OCI-LY3 (cell line): ENCODE measurements around the gene GNAL.

ENCODE experiments used
- H2AFZ ChIP-seq: fragments of 200-600, 300-600 bp; shearing (Covaris generic); 2 replicates; pipeline ENCODE4 v1.6.0; 2014; ENCODE audit warnings: antibody characterized with exemption, low read depth, low read length
- H3K27ac ChIP-seq: fragments of 200-600, 300-600 bp; sonication (generic); 2 replicates; pipeline ENCODE4 v1.5.1; 2014; ENCODE audit warnings: mild to moderate bottlenecking, low read length, moderate library complexity, mixed read lengths
- H3K27me3 ChIP-seq: fragments of 200-600, 300-600 bp; sonication (generic); 2 replicates; pipeline ENCODE4 v1.6.1; 2014; ENCODE audit warnings: low read depth, low read length, mixed read lengths
- H3K36me3 ChIP-seq: fragments of 200-600, 300-600 bp; sonication (generic); replicated peaks from 2 replicates; pipeline ENCODE3; 2014; ENCODE audit warnings: low read depth, low read length, mixed read lengths
- H3K4me1 ChIP-seq: fragments of 300-600, 200-600 bp; sonication (generic); 2 replicates; pipeline ENCODE4 v1.6.1; 2014; ENCODE audit warnings: low read length, mixed read lengths
- H3K4me2 ChIP-seq: fragments of 200-600, 300-600 bp; sonication (generic); 2 replicates; pipeline ENCODE4 v1.6.1; 2014; ENCODE audit warnings: low read length, mixed read lengths
- H3K4me3 ChIP-seq: fragments of 300-600, 200-600 bp; sonication (generic); 2 replicates; pipeline ENCODE4 v1.5.1; 2014; ENCODE audit warnings: antibody characterized with exemption, mild to moderate bottlenecking, low read length, moderate library complexity
- H3K79me2 ChIP-seq: fragments of 300-600, 200-600 bp; shearing (Covaris generic); 2 replicates; pipeline ENCODE4 v1.6.1; 2014; ENCODE audit warnings: mild to moderate bottlenecking, low read length, mixed read lengths
- H3K9ac ChIP-seq: fragments of 300-600, 200-600 bp; shearing (Covaris generic); 2 replicates; pipeline ENCODE4 v1.6.0; 2014; ENCODE audit warnings: mild to moderate bottlenecking, low read length, moderate library complexity
- H3K9me3 ChIP-seq: fragments of 200-600, 300-600 bp; shearing (Covaris generic); 2 replicates; pipeline ENCODE4 v1.6.1; 2014; ENCODE audit warnings: low read length, mixed read lengths; ENCODE audit not compliant: insufficient read depth
- H4K20me1 ChIP-seq: fragments of 200-600, 300-600 bp; sonication (generic); 2 replicates; pipeline ENCODE4 v1.6.1; 2016; ENCODE audit warnings: low read length, mixed read lengths; ENCODE audit not compliant: insufficient read depth
- CTCF ChIP-seq: fragments of 200-600, 300-600 bp; sonication (generic); IDR thresholded peaks from 2 replicates; pipeline ENCODE4 v1.5.1; 2014; ENCODE audit warnings: antibody characterized with exemption, low read length, low read depth
- EZH2phosphoT487 ChIP-seq: fragments of 200-600 bp; shearing (Covaris generic); IDR thresholded peaks from 2 replicates; pipeline ENCODE4 v1.6.1; 2018; ENCODE audit warnings: antibody characterized with exemption, mixed run types, low read depth

The GNAL gene

GRCh38 chr18:11661430-11661829 lies 27.6 kb upstream of the GNAL start:
- Histone ChIP-seq H3K27ac (no peak overlapping the region), H3K36me3 (no peaks in the 10 kb centered on the region), H3K9ac (no peak overlapping the region), H3K4me2 (no peak overlapping the region), H3K9me3 (no peaks in the 10 kb centered on the region), H2AFZ (no peak overlapping the region), H3K27me3 (peaks cover 29% of the 10 kb centered on the region; the same call in 1 of the 2 replicates), H3K79me2 (no peaks in the 10 kb centered on the region), H3K4me1 (peaks cover 7% of the 10 kb centered on the region), H3K4me3 (no peak overlapping the region), H4K20me1 (no peaks in the 10 kb centered on the region)
- TF ChIP-seq EZH2phosphoT487 (no peak), CTCF (no peak)

GRCh38 chr18:11663439-11664029 lies 25.5 kb upstream of the GNAL start:
- Histone ChIP-seq H3K4me2 (no peak overlapping the region), H3K27ac (no peak overlapping the region), H3K9ac (no peak overlapping the region), H3K4me3 (no peak overlapping the region), H3K36me3 (no peaks in the 10 kb centered on the region), H3K9me3 (no peaks in the 10 kb centered on the region), H3K27me3 (peaks cover 22% of the 10 kb centered on the region; the same call in 1 of the 2 replicates), H2AFZ (no peak overlapping the region), H3K79me2 (no peaks in the 10 kb centered on the region), H3K4me1 (peaks cover 7% of the 10 kb centered on the region), H4K20me1 (no peaks in the 10 kb centered on the region)
- no peak for TF ChIP-seq CTCF

- H3K4me1 ChIP-seq = peaks cover 11% of the 10 kb centered on the region
- TF ChIP-seq CTCF (no peak), EZH2phosphoT487 (no peak)
- H3K4me3 ChIP-seq = no peak overlapping the region
- no peak overlapping the region for H2AFZ ChIP-seq
- H3K9me3 ChIP-seq = no peaks in the 10 kb centered on the region
- no peak overlapping the region for H3K9ac ChIP-seq
- no peak overlapping the region for H3K4me2 ChIP-seq
- peaks cover 18% of the 10 kb centered on the region; the same call in 1 of the 2 replicates for H3K27me3 ChIP-seq
- H3K27ac ChIP-seq = no peak overlapping the region
- H3K36me3 ChIP-seq = no peaks in the 10 kb centered on the region
- H4K20me1 ChIP-seq = no peaks in the 10 kb centered on the region
- H3K79me2 ChIP-seq = no peaks in the 10 kb centered on the region
Observed at GRCh38 chr18:11664286-11664685, 24.8 kb upstream of the GNAL start.

- H3K4me2 ChIP-seq = no peak overlapping the region
- no peaks in the 10 kb centered on the region for H3K36me3 ChIP-seq
- H3K27me3 ChIP-seq = peaks cover 18% of the 10 kb centered on the region; the same call in 1 of the 2 replicates
- H3K27ac ChIP-seq = no peak overlapping the region
- H3K4me1 ChIP-seq = peaks cover 20% of the 10 kb centered on the region
- no peaks in the 10 kb centered on the region for H4K20me1 ChIP-seq
- no peak overlapping the region for H2AFZ ChIP-seq
- no peak overlapping the region for H3K4me3 ChIP-seq
- no peaks in the 10 kb centered on the region for H3K9me3 ChIP-seq
- no peak overlapping the region for H3K9ac ChIP-seq
- no peak for TF ChIP-seq EZH2phosphoT487
- no peak for TF ChIP-seq CTCF
- H3K79me2 ChIP-seq = no peaks in the 10 kb centered on the region
Observed at GRCh38 chr18:11665146-11665545, 23.9 kb upstream of the GNAL start.
